GM21619 (cell line): Measurements from ENCODE around the gene LPAR1.
"Not testable (repeated sequence)": the region's sequence is repeated elsewhere in the genome, so short reads cannot be mapped to it uniquely, and the experiment has no call there.

Experiments used
- ATAC-seq: cut with Tn5 transposase; IDR thresholded peaks from one replicate; pipeline ENCODE4 v1.9.1; 2021; ENCODE audit not compliant: unreplicated experiment

Gene LPAR1

GRCh38 chr9:110826400-110826799 lies 211.9 kb downstream of the LPAR1 start:
- ATAC-seq = not testable (repeated sequence)

GRCh38 chr9:110825950-110826349 lies 212.3 kb downstream of the LPAR1 start:
- ATAC-seq = no peak

- not testable (repeated sequence) for ATAC-seq
Observed at GRCh38 chr9:110825129-110825528, 213.1 kb downstream of the LPAR1 start.
